Loucy (cell line): ENCODE results near the gene GRIA3.

Source experiments
- H2AFZ ChIP-seq: fragments of 200-600 bp; sonication (generic); 2 replicates; pipeline ENCODE4 v1.6.0; 2016; ENCODE audit warnings: antibody characterized with exemption, mild to moderate bottlenecking, low read length, moderate library complexity
- H3F3A ChIP-seq: fragments of 200-600 bp; 2 replicates; pipeline ENCODE4 v1.6.0; 2016; ENCODE audit warnings: antibody characterized with exemption, low read depth, mild to moderate bottlenecking
- H3K27me3 ChIP-seq: fragments of 200-600 bp; sonication (generic); 2 replicates; pipeline ENCODE4 v1.6.1; 2014; ENCODE audit warnings: low read length, mild to moderate bottlenecking; ENCODE audit not compliant: insufficient read depth, poor library complexity, severe bottlenecking
- H3K36me3 ChIP-seq: fragments of 200-600 bp; sonication (generic); 2 replicates; pipeline ENCODE4 v1.6.1; 2016; ENCODE audit warnings: low read length; ENCODE audit not compliant: insufficient read depth
- H3K4me1 ChIP-seq: fragments of 200-600 bp; sonication (generic); 2 replicates; pipeline ENCODE4 v1.5.1; 2014; ENCODE audit warnings: low read length, mild to moderate bottlenecking; ENCODE audit not compliant: insufficient read depth, poor library complexity, severe bottlenecking
- H3K4me2 ChIP-seq: fragments of 200-600 bp; sonication (generic); 2 replicates; pipeline ENCODE4 v1.6.0; 2014; ENCODE audit warnings: antibody characterized with exemption, low read length, low read depth, mild to moderate bottlenecking; ENCODE audit not compliant: poor library complexity, severe bottlenecking
- H3K4me3 ChIP-seq: fragments of 200-600 bp; sonication (generic); 2 replicates; pipeline ENCODE4 v1.5.1; 2014; ENCODE audit warnings: low read length, mild to moderate bottlenecking, mixed read lengths; ENCODE audit not compliant: poor library complexity, severe bottlenecking
- H3K79me2 ChIP-seq: fragments of 200-600 bp; sonication (generic); 2 replicates; pipeline ENCODE4 v1.6.1; 2014; ENCODE audit warnings: low read length; ENCODE audit not compliant: insufficient read depth
- H3K9ac ChIP-seq: fragments of 200-600 bp; sonication (generic); 2 replicates; pipeline ENCODE4 v1.6.0; 2014; ENCODE audit warnings: mild to moderate bottlenecking, low read depth, low read length, moderate library complexity; ENCODE audit not compliant: poor library complexity, severe bottlenecking
- H3K9me2 ChIP-seq: fragments of 200-600 bp; sonication (generic); replicated peaks from 2 replicates; pipeline ENCODE4 v1.6.1; 2016; ENCODE audit warnings: low read depth, low read length, mixed read lengths
- H3K9me3 ChIP-seq: fragments of 200-600 bp; sonication (generic); 2 replicates; pipeline ENCODE4 v1.6.1; 2014; ENCODE audit warnings: mild to moderate bottlenecking, antibody characterized with exemption, low read length, low read depth; ENCODE audit not compliant: insufficient read depth
- H4K20me1 ChIP-seq: fragments of 200-600 bp; sonication (generic); 2 replicates; pipeline ENCODE4 v1.6.0; 2014; ENCODE audit warnings: antibody characterized with exemption, low read length, mild to moderate bottlenecking; ENCODE audit not compliant: insufficient read depth, poor library complexity, severe bottlenecking
- CTCF ChIP-seq: fragments of 200-600 bp; sonication (generic); conservative IDR thresholded peaks from 2 replicates; pipeline ENCODE4 v1.5.1; 2014; ENCODE audit warnings: mild to moderate bottlenecking, antibody characterized with exemption, low read length
- EZH2phosphoT487 ChIP-seq: fragments of 200-600 bp; IDR thresholded peaks from 2 replicates; pipeline ENCODE4 v1.6.1; 2018; ENCODE audit warnings: antibody characterized with exemption, mild to moderate bottlenecking, moderate library complexity, borderline replicate concordance

Gene GRIA3

GRCh38 chrX:123184866-123185276 lies 793 bp downstream of the GRIA3 start:
- Histone ChIP-seq H3K36me3 (no peaks in the 10 kb centered on the region), H3K4me3 (no peak overlapping the region), H4K20me1 (no peaks in the 10 kb centered on the region), H3K9ac (no peak overlapping the region), H3K4me2 (no peak overlapping the region), H3K4me1 (no peaks in the 10 kb centered on the region), H3K9me3 (no peaks in the 10 kb centered on the region), H3K27me3 (no peaks in the 10 kb centered on the region), H3F3A (no peaks in the 10 kb centered on the region), H3K9me2 (no peaks in the 10 kb centered on the region), H2AFZ (no peak overlapping the region), H3K79me2 (no peaks in the 10 kb centered on the region)
- no peak for TF ChIP-seq EZH2phosphoT487

DNA sequence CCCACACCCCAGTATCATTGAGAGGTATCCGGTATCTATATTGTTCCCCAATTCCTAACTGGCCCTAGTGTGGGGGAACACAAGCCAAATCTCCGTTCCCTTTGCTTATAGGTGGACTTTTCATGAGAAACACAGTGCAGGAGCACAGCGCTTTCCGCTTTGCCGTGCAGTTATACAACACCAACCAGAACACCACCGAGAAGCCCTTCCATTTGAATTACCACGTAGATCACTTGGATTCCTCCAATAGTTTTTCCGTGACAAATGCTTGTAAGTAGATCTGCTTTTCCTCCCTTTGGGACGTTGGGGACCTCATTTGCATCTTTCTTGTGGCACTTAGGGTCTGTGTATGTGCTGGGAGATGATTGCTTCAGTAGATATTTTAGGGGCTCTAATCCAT lies 1.6 kb downstream of the GRIA3 start:
- H3K79me2 ChIP-seq: no peaks in the 10 kb centered on the region
- H3K9me3 ChIP-seq: no peaks in the 10 kb centered on the region
- no peak overlapping the region for H2AFZ ChIP-seq
- H3K4me1 ChIP-seq: no peaks in the 10 kb centered on the region
- TF ChIP-seq EZH2phosphoT487 (no peak), CTCF (no peak)
- H3F3A ChIP-seq: no peaks in the 10 kb centered on the region
- no peak overlapping the region for H3K4me2 ChIP-seq
- H3K9ac ChIP-seq: no peak overlapping the region
- no peaks in the 10 kb centered on the region for H3K9me2 ChIP-seq
- no peak overlapping the region for H3K4me3 ChIP-seq
- no peaks in the 10 kb centered on the region for H4K20me1 ChIP-seq
- H3K27me3 ChIP-seq: no peaks in the 10 kb centered on the region
- H3K36me3 ChIP-seq: no peaks in the 10 kb centered on the region

- no peak for TF ChIP-seq EZH2phosphoT487
- TF ChIP-seq CTCF: no peak
- H3K9me3 ChIP-seq: no peaks in the 10 kb centered on the region
- H3K4me1 ChIP-seq: no peaks in the 10 kb centered on the region
- H3K27me3 ChIP-seq: no peaks in the 10 kb centered on the region
- no peaks in the 10 kb centered on the region for H3K9me2 ChIP-seq
- no peak overlapping the region for H3K4me3 ChIP-seq
- H4K20me1 ChIP-seq: no peaks in the 10 kb centered on the region
- H3K9ac ChIP-seq: no peak overlapping the region
- no peaks in the 10 kb centered on the region for H3K36me3 ChIP-seq
- H3K4me2 ChIP-seq: no peak overlapping the region
- H3F3A ChIP-seq: no peaks in the 10 kb centered on the region
- no peaks in the 10 kb centered on the region for H3K79me2 ChIP-seq
- no peak overlapping the region for H2AFZ ChIP-seq
These were observed 2.7 kb downstream of the GRIA3 start for GRCh38 chrX:123186801-123187200.

DNA sequence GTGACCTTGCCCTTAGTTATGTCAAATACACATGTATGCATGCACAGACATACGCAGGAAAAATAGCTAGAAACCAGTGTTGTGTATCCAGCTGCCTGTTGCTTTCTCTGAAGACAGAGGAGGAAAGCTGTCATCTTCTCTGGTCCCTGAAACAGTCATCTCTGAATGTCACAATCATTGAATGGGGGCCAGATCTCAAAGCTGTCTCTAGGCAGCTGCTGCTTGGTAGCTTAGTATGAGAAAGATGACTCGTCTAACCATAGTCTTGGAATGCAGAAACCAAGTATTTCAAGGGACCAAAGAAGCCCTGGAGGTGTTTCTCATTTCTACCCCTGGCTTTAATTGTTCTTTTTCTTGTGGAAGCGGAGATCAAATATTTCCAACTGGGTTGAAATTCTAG lies 4.0 kb downstream of the GRIA3 start:
- Histone ChIP-seq H3K9me2 (no peaks in the 10 kb centered on the region), H4K20me1 (no peaks in the 10 kb centered on the region), H2AFZ (no peak overlapping the region), H3K9me3 (no peaks in the 10 kb centered on the region), H3F3A (no peaks in the 10 kb centered on the region), H3K4me3 (no peak overlapping the region), H3K79me2 (no peaks in the 10 kb centered on the region), H3K4me2 (no peak overlapping the region), H3K9ac (no peak overlapping the region), H3K27me3 (no peaks in the 10 kb centered on the region), H3K36me3 (no peaks in the 10 kb centered on the region), H3K4me1 (no peaks in the 10 kb centered on the region)
- no peak for TF ChIP-seq EZH2phosphoT487
